GM06990 (cell line): Measurements from ENCODE around the gene LYSMD4.

Experiments
- DNase-seq: peaks from one replicate; pipeline ENCODE4 v3.0.0-alpha.2; 2011; ENCODE audit not compliant: insufficient read length; ENCODE audit errors: extremely low read depth
- H3K27me3 ChIP-seq: replicated peaks from 2 replicates; pipeline ENCODE4 v1.6.0; 2011; ENCODE audit warnings: low read length; ENCODE audit not compliant: control insufficient read depth, insufficient read depth
- H3K36me3 ChIP-seq: 2 replicates; pipeline ENCODE4 v1.5.1; 2011; ENCODE audit warnings: low read length; ENCODE audit not compliant: control insufficient read depth, insufficient read depth
- H3K4me3 ChIP-seq: replicated peaks from 2 replicates; pipeline ENCODE4 v1.5.1; 2011; ENCODE audit warnings: low read depth, mild to moderate bottlenecking, control low read depth, low read length
- TF ChIP-seq, protein P1 (sequence below): IDR thresholded peaks from 2 replicates; pipeline ENCODE4 v1.5.1; 2011; ENCODE audit warnings: low read length, control low read depth, mild to moderate bottlenecking, inconsistent platforms; ENCODE audit not compliant: insufficient read depth, poor library complexity, severe bottlenecking

LYSMD4 gene

GRCh38 chr15:99702895-99703602 lies 30.2 kb downstream of the LYSMD4 start:
- no peaks in the 10 kb centered on the region for H3K36me3 ChIP-seq
- DNase-seq, result no peak
- H3K4me3 ChIP-seq, result no peak overlapping the region
- TF ChIP-seq, protein P1, sequence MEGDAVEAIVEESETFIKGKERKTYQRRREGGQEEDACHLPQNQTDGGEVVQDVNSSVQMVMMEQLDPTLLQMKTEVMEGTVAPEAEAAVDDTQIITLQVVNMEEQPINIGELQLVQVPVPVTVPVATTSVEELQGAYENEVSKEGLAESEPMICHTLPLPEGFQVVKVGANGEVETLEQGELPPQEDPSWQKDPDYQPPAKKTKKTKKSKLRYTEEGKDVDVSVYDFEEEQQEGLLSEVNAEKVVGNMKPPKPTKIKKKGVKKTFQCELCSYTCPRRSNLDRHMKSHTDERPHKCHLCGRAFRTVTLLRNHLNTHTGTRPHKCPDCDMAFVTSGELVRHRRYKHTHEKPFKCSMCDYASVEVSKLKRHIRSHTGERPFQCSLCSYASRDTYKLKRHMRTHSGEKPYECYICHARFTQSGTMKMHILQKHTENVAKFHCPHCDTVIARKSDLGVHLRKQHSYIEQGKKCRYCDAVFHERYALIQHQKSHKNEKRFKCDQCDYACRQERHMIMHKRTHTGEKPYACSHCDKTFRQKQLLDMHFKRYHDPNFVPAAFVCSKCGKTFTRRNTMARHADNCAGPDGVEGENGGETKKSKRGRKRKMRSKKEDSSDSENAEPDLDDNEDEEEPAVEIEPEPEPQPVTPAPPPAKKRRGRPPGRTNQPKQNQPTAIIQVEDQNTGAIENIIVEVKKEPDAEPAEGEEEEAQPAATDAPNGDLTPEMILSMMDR, result no peak
- no peaks in the 10 kb centered on the region for H3K27me3 ChIP-seq

GRCh38 chr15:99696096-99696495 lies 37.1 kb downstream of the LYSMD4 start:
- peaks cover 6% of the 10 kb centered on the region for H3K36me3 ChIP-seq
- DNase-seq, result no peak

DNA sequence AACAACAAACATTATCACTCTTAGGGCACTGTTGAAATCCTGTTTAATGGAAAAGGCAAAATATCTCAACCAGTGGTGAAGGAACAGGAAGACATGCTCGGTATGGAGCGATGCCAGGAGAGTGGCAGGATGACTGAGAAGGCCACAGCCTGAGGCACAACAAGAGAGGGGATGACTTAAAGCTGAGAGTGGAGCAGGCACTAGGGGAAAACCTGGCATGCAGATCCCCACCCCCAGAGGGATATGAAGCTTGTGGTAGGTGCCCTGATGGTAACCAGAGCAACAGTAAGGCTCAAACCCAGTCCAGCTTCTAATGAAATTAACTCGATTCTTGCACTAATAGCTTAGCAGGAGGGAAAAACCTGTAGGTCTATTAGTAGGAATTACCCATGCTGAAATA lies 40.4 kb downstream of the LYSMD4 start:
- DNase-seq, result no peak

More at GRCh38 chr15:99696096-99696495, 37.1 kb downstream of the LYSMD4 start:
- H3K27me3 ChIP-seq, result no peaks in the 10 kb centered on the region
- H3K4me3 ChIP-seq, result no peak overlapping the region
- TF ChIP-seq, protein P1, result no peak

DNA sequence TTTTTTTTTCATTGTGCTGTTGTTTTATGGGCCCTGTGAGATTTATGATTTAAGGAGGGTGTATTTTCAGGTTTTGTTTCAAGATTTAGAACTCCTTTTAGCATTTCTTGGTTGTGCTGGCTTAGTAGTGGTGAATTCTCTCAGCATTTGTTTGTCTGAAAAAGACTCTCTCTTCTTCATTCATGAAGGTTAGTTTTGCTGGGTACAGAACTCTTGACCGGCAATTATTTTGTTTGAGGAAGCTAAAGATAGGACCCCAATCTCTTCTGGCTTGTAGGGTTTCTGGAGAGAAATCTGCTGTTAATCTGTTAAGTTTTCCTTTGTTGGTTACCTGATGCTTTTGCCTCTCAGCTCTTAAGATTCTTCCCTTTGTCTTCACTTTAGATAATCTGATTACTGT lies 46.9 kb downstream of the LYSMD4 start:
- TF ChIP-seq, protein P1, result no peak

More for the DNA sequence above, 40.4 kb downstream of the LYSMD4 start:
- Histone ChIP-seq H3K27me3 (no peaks in the 10 kb centered on the region), H3K4me3 (no peak overlapping the region), H3K36me3 (peaks cover 10% of the 10 kb centered on the region)
- TF ChIP-seq, protein P1, result no peak

GRCh38 chr15:99683000-99683670 lies 50.1 kb downstream of the LYSMD4 start:
- no peak for DNase-seq
- H3K36me3 ChIP-seq, result peaks cover 10% of the 10 kb centered on the region
- no peak overlapping the region for H3K4me3 ChIP-seq
- H3K27me3 ChIP-seq, result no peaks in the 10 kb centered on the region
- TF ChIP-seq, protein P1, result no peak

More for the DNA sequence above, 46.9 kb downstream of the LYSMD4 start:
- Histone ChIP-seq H3K36me3 (peaks cover 9% of the 10 kb centered on the region), H3K27me3 (no peaks in the 10 kb centered on the region), H3K4me3 (no peak overlapping the region)
- DNase-seq, result no peak
